Measurements from ENCODE around the gene BAIAP2. TPM values are rescaled to one million over a fixed set of nuclear protein-coding genes. Genes with fewer than 3 reads are reported as not detected.
A peak's percentile ranks its signal among the peaks of the same experiment; 100 is the strongest.

Gene BAIAP2
- total and polyA plus RNA-seq, 2 of the 13 experiments (the other 11 are each of a cell fraction or from before 2014, with no cell fraction given) = 22.5 to 24.0 TPM

DNA sequence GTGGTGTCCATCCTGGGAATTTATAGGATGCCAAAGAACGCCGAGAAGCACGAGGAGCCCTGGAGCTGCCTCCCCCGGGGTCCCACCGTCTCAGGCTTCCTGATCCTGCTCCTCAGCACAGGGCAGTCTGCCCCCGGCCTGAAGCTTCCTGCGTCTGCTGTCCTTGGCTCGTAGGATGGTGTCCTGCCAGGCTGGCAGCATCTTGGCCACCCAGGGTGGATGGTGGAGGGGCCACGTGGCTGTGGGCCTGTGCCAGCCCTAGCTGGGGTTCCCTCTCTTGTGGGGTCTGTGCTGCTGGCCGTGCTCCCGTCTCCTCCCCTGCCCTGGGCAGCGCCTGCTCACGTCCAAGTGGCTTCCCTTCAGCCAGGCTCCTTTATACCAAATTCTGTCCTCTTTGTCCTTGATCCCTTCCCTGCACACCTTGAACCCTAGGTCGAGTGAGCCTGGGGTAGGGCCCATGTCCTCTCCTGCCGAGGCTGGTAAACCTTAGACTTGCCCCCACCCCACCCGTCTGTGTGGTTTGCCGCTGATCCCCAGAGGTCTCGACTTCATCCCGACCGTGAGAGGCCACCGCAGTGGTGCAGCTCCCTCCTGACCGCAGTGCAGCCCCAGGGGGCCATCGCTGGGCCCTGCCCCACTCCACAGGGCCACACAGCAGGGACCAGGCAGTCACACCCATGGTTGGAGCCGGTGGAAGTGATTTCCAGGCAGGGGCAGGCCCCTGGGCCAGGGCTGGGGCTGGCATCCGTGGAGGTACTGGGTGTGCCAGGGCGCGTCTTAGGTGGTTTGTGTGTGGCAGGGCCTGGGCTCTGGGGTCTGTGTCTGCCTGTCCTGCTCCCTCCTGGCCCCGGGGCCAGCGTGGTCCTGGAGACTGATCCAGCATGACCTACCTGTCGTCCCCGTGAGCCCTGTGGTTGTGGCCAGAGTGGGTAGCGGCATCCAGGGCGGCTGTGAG is 46.5 kb downstream of the BAIAP2 start (continued):
- TF ChIP-seq, protein P1, sequence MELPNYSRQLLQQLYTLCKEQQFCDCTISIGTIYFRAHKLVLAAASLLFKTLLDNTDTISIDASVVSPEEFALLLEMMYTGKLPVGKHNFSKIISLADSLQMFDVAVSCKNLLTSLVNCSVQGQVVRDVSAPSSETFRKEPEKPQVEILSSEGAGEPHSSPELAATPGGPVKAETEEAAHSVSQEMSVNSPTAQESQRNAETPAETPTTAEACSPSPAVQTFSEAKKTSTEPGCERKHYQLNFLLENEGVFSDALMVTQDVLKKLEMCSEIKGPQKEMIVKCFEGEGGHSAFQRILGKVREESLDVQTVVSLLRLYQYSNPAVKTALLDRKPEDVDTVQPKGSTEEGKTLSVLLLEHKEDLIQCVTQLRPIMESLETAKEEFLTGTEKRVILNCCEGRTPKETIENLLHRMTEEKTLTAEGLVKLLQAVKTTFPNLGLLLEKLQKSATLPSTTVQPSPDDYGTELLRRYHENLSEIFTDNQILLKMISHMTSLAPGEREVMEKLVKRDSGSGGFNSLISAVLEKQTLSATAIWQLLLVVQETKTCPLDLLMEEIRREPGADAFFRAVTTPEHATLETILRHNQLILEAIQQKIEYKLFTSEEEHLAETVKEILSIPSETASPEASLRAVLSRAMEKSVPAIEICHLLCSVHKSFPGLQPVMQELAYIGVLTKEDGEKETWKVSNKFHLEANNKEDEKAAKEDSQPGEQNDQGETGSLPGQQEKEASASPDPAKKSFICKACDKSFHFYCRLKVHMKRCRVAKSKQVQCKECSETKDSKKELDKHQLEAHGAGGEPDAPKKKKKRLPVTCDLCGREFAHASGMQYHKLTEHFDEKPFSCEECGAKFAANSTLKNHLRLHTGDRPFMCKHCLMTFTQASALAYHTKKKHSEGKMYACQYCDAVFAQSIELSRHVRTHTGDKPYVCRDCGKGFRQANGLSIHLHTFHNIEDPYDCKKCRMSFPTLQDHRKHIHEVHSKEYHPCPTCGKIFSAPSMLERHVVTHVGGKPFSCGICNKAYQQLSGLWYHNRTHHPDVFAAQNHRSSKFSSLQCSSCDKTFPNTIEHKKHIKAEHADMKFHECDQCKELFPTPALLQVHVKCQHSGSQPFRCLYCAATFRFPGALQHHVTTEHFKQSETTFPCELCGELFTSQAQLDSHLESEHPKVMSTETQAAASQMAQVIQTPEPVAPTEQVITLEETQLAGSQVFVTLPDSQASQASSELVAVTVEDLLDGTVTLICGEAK (IDR thresholded peaks at IDR 0.05) = no peak
- TF ChIP-seq, protein P1 (CRISPR knock-in tag; IDR thresholded peaks at IDR 0.05) = peak; percentile 49; the same call in 1 of the 2 replicates
- TF ChIP-seq ZNF766 (CRISPR knock-in tag; IDR thresholded peaks at IDR 0.05; ENCODE audit: borderline replicate concordance) (no peak), ZNF724P (CRISPR knock-in tag; IDR thresholded peaks at IDR 0.05; ENCODE audit: borderline replicate concordance) (no peak), REXO4 (CRISPR knock-in tag; IDR thresholded peaks at IDR 0.05; ENCODE audit: borderline replicate concordance) (no peak), SSRP1 (CRISPR knock-in tag; IDR thresholded peaks at IDR 0.05) (no peak), KLF12 (CRISPR knock-in tag; IDR thresholded peaks at IDR 0.05; ENCODE audit: borderline replicate concordance) (no peak)
- TF ChIP-seq, protein P2, sequence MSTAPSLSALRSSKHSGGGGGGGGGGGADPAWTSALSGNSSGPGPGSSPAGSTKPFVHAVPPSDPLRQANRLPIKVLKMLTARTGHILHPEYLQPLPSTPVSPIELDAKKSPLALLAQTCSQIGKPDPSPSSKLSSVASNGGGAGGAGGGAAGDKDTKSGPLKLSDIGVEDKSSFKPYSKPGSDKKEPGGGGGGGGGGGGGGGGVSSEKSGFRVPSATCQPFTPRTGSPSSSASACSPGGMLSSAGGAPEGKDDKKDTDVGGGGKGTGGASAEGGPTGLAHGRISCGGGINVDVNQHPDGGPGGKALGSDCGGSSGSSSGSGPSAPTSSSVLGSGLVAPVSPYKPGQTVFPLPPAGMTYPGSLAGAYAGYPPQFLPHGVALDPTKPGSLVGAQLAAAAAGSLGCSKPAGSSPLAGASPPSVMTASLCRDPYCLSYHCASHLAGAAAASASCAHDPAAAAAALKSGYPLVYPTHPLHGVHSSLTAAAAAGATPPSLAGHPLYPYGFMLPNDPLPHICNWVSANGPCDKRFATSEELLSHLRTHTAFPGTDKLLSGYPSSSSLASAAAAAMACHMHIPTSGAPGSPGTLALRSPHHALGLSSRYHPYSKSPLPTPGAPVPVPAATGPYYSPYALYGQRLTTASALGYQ (CRISPR knock-in tag; IDR thresholded peaks at IDR 0.05) = no peak
- TF ChIP-seq, protein P3, sequence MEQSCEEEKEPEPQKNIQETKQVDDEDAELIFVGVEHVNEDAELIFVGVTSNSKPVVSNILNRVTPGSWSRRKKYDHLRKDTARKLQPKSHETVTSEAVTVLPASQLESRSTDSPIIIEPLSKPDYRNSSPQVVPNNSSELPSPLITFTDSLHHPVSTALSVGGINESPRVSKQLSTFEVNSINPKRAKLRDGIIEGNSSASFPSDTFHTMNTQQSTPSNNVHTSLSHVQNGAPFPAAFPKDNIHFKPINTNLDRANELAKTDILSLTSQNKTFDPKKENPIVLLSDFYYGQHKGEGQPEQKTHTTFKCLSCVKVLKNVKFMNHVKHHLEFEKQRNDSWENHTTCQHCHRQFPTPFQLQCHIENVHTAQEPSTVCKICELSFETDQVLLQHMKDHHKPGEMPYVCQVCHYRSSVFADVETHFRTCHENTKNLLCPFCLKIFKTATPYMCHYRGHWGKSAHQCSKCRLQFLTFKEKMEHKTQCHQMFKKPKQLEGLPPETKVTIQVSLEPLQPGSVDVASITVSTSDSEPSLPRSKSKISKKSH (CRISPR knock-in tag; IDR thresholded peaks at IDR 0.05; ENCODE audit: borderline replicate concordance) = peak; percentile 17; the same call in 1 of the 2 replicates
- TF ChIP-seq, protein P4, sequence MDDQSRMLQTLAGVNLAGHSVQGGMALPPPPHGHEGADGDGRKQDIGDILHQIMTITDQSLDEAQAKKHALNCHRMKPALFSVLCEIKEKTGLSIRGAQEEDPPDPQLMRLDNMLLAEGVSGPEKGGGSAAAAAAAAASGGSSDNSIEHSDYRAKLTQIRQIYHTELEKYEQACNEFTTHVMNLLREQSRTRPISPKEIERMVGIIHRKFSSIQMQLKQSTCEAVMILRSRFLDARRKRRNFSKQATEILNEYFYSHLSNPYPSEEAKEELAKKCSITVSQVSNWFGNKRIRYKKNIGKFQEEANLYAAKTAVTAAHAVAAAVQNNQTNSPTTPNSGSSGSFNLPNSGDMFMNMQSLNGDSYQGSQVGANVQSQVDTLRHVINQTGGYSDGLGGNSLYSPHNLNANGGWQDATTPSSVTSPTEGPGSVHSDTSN (CRISPR knock-in tag; IDR thresholded peaks at IDR 0.05; ENCODE audit: borderline replicate concordance) = no peak
- TF ChIP-seq, protein P5, sequence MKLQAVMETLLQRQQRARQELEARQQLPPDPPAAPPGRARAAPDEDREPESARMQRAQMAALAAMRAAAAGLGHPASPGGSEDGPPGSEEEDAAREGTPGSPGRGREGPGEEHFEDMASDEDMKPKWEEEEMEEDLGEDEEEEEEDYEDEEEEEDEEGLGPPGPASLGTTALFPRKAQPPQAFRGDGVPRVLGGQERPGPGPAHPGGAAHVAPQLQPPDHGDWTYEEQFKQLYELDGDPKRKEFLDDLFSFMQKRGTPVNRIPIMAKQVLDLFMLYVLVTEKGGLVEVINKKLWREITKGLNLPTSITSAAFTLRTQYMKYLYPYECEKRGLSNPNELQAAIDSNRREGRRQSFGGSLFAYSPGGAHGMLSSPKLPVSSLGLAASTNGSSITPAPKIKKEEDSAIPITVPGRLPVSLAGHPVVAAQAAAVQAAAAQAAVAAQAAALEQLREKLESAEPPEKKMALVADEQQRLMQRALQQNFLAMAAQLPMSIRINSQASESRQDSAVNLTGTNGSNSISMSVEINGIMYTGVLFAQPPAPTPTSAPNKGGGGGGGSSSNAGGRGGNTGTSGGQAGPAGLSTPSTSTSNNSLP (IDR thresholded peaks at IDR 0.05; ENCODE audit: low read depth, low read length) = no peak
